WTC11 (cell line): ENCODE results near the gene OTOP1.

Experiments used
- ATF3 ChIP-seq: sonication (generic); formaldehyde crosslinking; conservative IDR thresholded peaks from 2 replicates; pipeline ENCODE4 v1.8.1; 2022; ENCODE audit warnings: mild to moderate bottlenecking, missing genetic modification reagents
- HMGXB4 ChIP-seq: sonication (generic); formaldehyde crosslinking; IDR thresholded peaks from 2 replicates; pipeline ENCODE4 v1.8.1; 2023; ENCODE audit warnings: mild to moderate bottlenecking, moderate library complexity, missing genetic modification reagents
- KAT7 ChIP-seq: sonication (generic); formaldehyde crosslinking; IDR thresholded peaks from 2 replicates; pipeline ENCODE4 v1.8.1; 2023; ENCODE audit warnings: missing genetic modification reagents, mild to moderate bottlenecking, borderline replicate concordance
- ZNF671 ChIP-seq: fragments of 250-450 bp; sonication (Bioruptor Pico); IDR thresholded peaks from 2 replicates; pipeline ENCODE4 v1.8.0; 2021; ENCODE audit warnings: mild to moderate bottlenecking

- TF ChIP-seq KAT7 (CRISPR knock-in tag) (no peak), HMGXB4 (CRISPR knock-in tag) (no peak), ZNF671 (no peak), ATF3 (CRISPR knock-in tag) (no peak)
Observed at GRCh38 chr4:4254666-4255065, 27.9 kb upstream of the OTOP1 start.
